Colonic mucosa (tissue), 4 donors: ENCODE data around the gene CBR4. TPM values are rescaled to one million over a fixed set of nuclear protein-coding genes. Genes with fewer than 3 reads are reported as not detected.
"Not testable (repeated sequence)": the region's sequence is repeated elsewhere in the genome, so short reads cannot be mapped to it uniquely, and the experiment has no call there.

Experiments
- DNase-seq: peaks from one replicate; pipeline ENCODE4 v3.0.0-alpha.2; 2020
- H3K27ac ChIP-seq: fragments of 200-600 bp; one replicate; pipeline ENCODE4 v1.8.0; 2021
- H3K27me3 ChIP-seq: fragments of 200-600 bp; one replicate; pipeline ENCODE4 v1.8.0; 2021
- H3K36me3 ChIP-seq: fragments of 200-600 bp; one replicate; pipeline ENCODE4 v1.8.0; 2021
- H3K4me1 ChIP-seq: fragments of 200-600 bp; one replicate; pipeline ENCODE4 v1.8.0; 2021; ENCODE audit warnings: mild to moderate bottlenecking
- H3K4me3 ChIP-seq: fragments of 200-600 bp; one replicate; pipeline ENCODE4 v1.8.0; 2021
- H3K9ac ChIP-seq, 2 donors: one replicate each; pipeline ENCODE4 v1.7.0; 2013; ENCODE audit warnings: control low read depth in 2 of 2, low read depth in 2 of 2, low read length in 2 of 2
- H3K9me3 ChIP-seq: fragments of 200-600 bp; one replicate; pipeline ENCODE4 v1.8.0; 2021
- intact Hi-C: fragments of 100-400 bp; cut with DNase I; formaldehyde crosslinking; loops from one replicate; pipeline ENCODE4 v1.14.1; 2022
- total RNA-seq, 2 donors: library from RNA; stranded (reverse); fragmentation: NEBNext Ultra II Directional in 1 of 2; extraction: Animal tissue kit (Norgen Biotek cat#: 25700) in 1 of 2; gene quantifications; one replicate each; pipeline ENCODE4 v1.2.1, GENCODE V29; 2021
- TF ChIP-seq, protein P1 (sequence below): fragments of 200-600 bp; IDR thresholded peaks from one replicate; pipeline ENCODE4 v1.8.0; 2022; ENCODE audit warnings: antibody characterized with exemption, mild to moderate bottlenecking
- donor health status: healthy.
- donor health status: DM: no; HTN: no; CAD: no.
- donor health status: DM: no; HTN: no; CAD: no.

CBR4 gene
- total RNA-seq, 2 donors from 2014 or later: 25.1 to 28.6 TPM

DNA sequence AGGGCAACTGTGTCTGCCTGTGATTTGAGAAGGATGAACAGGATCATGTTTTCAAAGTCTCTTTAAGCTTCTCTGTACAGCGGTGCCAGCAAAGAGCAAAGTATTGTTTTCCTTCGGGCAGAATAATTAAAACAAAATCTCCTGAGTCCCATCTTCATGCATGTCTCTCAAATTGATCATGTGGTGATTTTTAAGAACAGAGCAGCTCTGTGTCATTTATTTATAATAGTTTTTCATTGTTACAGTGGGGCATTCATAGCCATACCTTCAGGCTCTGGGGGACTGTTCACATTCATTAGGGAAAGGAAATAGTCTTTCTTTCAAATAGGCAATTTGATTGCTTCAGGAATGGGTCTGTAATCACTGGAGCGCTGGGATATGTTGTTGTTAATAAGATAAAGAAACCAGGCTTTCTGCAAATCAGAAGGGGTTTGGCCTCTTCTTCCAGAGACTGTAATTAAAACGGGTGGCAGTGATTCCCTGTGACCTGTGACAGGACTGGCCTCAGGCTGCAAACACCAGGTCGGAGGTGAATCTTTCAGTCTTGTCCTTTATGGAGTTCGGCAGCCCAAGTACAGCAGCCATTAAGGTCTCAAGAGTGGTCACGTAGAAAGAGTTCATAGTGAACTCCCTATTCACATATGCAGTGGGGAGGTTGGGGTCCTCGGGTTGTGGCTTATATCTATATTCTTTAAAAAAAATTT lies 29.3 kb upstream of the CBR4 start:
- no peak overlapping the region for H3K9ac ChIP-seq
- H3K27me3 ChIP-seq: no peaks in the 10 kb centered on the region
- H3K27ac ChIP-seq: no peak overlapping the region
- intact Hi-C loops: no loop called here
- no peak for DNase-seq
- no peaks in the 10 kb centered on the region for H3K36me3 ChIP-seq
- no peaks in the 10 kb centered on the region for H3K9me3 ChIP-seq
- no peak overlapping the region for H3K4me3 ChIP-seq
- TF ChIP-seq, protein P1, sequence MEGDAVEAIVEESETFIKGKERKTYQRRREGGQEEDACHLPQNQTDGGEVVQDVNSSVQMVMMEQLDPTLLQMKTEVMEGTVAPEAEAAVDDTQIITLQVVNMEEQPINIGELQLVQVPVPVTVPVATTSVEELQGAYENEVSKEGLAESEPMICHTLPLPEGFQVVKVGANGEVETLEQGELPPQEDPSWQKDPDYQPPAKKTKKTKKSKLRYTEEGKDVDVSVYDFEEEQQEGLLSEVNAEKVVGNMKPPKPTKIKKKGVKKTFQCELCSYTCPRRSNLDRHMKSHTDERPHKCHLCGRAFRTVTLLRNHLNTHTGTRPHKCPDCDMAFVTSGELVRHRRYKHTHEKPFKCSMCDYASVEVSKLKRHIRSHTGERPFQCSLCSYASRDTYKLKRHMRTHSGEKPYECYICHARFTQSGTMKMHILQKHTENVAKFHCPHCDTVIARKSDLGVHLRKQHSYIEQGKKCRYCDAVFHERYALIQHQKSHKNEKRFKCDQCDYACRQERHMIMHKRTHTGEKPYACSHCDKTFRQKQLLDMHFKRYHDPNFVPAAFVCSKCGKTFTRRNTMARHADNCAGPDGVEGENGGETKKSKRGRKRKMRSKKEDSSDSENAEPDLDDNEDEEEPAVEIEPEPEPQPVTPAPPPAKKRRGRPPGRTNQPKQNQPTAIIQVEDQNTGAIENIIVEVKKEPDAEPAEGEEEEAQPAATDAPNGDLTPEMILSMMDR: no peak
- no peaks in the 10 kb centered on the region for H3K4me1 ChIP-seq

DNA sequence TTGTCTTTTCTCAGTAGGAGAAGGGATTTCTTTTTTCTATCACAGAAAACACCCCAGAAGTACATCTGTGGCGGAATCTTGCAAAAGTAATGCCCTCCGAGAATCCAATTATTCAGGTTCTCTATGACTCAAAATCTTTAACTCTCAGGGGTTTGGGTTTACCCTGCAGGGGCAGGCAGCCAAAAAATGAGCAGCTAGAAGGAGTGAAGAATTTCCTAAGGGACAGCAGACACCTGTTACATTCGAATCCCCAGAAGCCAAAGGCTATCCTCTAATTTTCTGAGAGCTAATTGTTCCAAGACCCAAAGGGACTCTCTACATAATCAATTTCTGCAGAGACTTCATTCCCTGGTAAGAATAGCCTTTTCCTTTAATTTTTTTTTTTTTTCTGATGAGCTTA lies 27.5 kb upstream of the CBR4 start:
- Histone ChIP-seq H3K36me3 (no peaks in the 10 kb centered on the region), H3K4me1 (no peaks in the 10 kb centered on the region), H3K9ac (no peak overlapping the region), H3K9me3 (no peaks in the 10 kb centered on the region), H3K4me3 (no peak overlapping the region), H3K27ac (no peak overlapping the region), H3K27me3 (no peaks in the 10 kb centered on the region)
- TF ChIP-seq, protein P1: no peak
- DNase-seq: no peak
- intact Hi-C loops: no loop called here

DNA sequence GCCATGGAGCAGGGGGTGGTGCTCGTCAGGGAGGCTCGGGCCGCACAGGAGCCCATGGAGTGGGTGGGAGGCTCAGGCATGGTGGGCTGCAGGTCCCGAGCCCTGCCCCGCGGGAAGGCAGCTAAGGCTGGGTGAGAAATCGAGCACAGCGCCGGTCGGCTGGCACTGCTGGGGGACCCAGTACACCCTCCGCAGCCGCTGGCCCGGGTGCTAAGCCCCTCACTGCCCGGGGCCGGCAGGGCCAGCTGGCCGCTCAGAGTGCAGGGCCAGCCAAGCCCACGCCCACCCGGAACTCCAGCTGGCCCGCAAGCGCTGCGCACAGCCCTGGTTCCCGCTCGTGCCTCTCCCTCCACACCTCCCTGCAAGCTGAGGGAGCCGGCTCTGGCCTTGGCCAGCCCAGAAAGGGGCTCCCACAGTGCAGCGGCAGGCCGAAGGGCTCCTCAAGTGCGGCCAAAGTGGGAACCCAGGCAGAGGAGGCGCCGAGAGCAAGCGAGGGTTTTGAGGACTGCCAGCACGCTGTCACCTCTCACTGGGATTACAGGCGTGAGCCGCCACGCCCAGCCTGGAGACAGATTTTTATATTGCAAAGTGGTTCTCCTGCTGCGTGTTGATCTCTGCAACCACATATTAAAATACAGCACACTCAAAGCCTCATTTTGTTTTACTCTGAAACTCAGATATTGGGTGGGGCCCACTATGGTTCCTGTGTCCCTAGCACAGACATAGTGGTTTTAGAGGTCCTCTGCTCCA lies 26.0 kb upstream of the CBR4 start:
- H3K36me3 ChIP-seq, H3K27ac ChIP-seq, H3K4me1 ChIP-seq, intact Hi-C loops, H3K4me3 ChIP-seq, H3K9me3 ChIP-seq, H3K27me3 ChIP-seq: not testable (repeated sequence)
- peak; percentile 32 for DNase-seq
- H3K9ac ChIP-seq: peak overlapping the region in 1 of 2 donors; percentile 26

DNA sequence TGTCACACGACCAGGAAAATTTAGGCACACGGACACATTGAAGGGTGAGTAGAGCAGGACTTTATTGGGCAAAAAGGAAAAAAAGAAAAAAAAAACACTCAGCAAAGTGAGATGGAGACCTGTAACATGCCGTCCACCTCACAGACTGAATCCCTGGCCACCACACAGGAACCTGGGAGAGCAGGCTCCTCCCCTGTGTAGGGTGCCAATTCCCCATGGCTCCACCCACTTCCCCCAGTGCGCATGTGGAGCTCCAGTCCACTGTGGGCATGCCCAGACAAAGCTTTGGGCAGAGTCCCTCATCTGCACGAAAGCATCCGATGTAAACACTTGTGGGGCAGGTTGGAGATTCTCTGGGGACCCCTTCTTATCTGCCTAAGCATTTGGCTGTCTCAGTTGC lies 23.6 kb upstream of the CBR4 start:
- TF ChIP-seq, protein P1: no peak
- no peaks in the 10 kb centered on the region for H3K4me1 ChIP-seq
- no peak overlapping the region for H3K27ac ChIP-seq
- H3K27me3 ChIP-seq: no peaks in the 10 kb centered on the region
- no peaks in the 10 kb centered on the region for H3K9me3 ChIP-seq
- H3K9ac ChIP-seq: no peak overlapping the region
- intact Hi-C loops: no loop called here
- no peak for DNase-seq
- no peaks in the 10 kb centered on the region for H3K36me3 ChIP-seq
- no peak overlapping the region for H3K4me3 ChIP-seq

DNA sequence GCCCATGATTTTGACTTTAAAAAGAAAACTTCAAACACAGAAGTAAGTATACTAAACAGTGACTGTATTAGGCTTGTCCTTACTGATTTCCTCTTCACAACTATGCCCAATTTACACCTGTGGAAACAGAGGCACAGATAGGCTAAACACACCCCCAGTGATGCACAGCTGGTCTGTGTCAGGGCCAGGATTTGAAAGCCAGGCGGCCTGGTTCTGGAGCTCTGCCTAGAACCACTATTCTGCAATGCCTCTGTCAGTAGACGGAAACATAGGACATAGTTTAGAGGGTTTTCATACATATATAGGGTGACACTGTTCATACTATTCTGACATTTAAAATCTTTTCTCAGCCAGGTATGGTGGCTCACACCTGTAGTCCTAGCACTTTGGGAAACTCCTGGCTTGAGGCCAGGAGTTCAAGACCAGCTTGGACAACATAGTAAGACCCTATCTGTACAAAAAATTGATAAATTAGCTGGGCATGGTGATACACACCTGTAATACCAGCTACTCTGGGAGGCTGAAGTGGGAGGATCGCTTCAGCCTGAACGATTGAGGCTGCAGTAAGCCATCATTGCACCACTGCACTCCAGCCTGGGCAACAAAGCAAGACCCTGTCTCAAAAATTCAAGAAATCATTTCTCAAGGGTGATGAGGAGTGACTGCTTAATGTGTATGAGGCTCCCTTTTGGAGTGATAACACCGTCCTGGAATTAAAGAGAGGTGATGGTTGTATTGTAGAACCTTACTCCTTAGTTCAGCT lies 23.0 kb upstream of the CBR4 start:
- H3K9ac ChIP-seq: no peak overlapping the region
- no peaks in the 10 kb centered on the region for H3K27me3 ChIP-seq
- no peak for DNase-seq
- no peak overlapping the region for H3K27ac ChIP-seq
- H3K4me3 ChIP-seq: no peak overlapping the region
- H3K9me3 ChIP-seq: no peaks in the 10 kb centered on the region
- intact Hi-C loops: no loop called here
- H3K4me1 ChIP-seq: no peaks in the 10 kb centered on the region
- H3K36me3 ChIP-seq: no peaks in the 10 kb centered on the region
- TF ChIP-seq, protein P1: no peak
